Activated CD4-positive, alpha-beta T cell treated with anti-CD3 and anti-CD28 coated beads, Interleukin-2, amount 10 ng/mL, durations not matched to agents 7 days and 5 days (primary cell): ENCODE data around the gene TPP2. TPM values are rescaled to one million over a fixed set of nuclear protein-coding genes. Genes with fewer than 3 reads are reported as not detected.

Source experiments
- CTCF ChIA-PET: fragments of 350-600 bp; sonication (Branson Sonifier 250); formaldehyde crosslinking; loops from one replicate; lab custom pipeline; 2021; ENCODE audit warnings: antibody characterized with exemption; lab: Charles Lee
- POLR2A ChIA-PET: fragments of 350-600 bp; sonication (Branson Sonifier 250); formaldehyde crosslinking; loops from one replicate; lab custom pipeline; 2021; ENCODE audit warnings: antibody characterized with exemption; lab: Charles Lee
- DNase-seq: peaks from one replicate; pipeline ENCODE4 v3.0.0-alpha.2; 2020
- H3K27ac Mint-ChIP-seq: one replicate; pipeline ENCODE4 v1.8.0; 2021; ENCODE audit warnings: mild to moderate bottlenecking, moderate library complexity, mixed read lengths
- H3K27me3 Mint-ChIP-seq: one replicate; pipeline ENCODE4 v1.8.0; 2021; ENCODE audit warnings: mixed read lengths
- H3K36me3 Mint-ChIP-seq: one replicate; pipeline ENCODE4 v1.8.0; 2021; ENCODE audit warnings: low read depth, mixed read lengths
- H3K4me1 Mint-ChIP-seq: one replicate; pipeline ENCODE4 v1.8.0; 2021; ENCODE audit warnings: mixed read lengths
- H3K4me3 Mint-ChIP-seq: one replicate; pipeline ENCODE4 v1.8.0; 2021; ENCODE audit warnings: mild to moderate bottlenecking, moderate library complexity, mixed read lengths
- H3K9me3 Mint-ChIP-seq: one replicate; pipeline ENCODE4 v1.8.0; 2021; ENCODE audit warnings: mixed read lengths
- total RNA-seq, 2 experiments: library from RNA; stranded (reverse); gene quantifications; one replicate each; pipeline ENCODE4 v1.2.3, GENCODE V29; 2021

Gene TPP2
- total RNA-seq, 2 experiments from 2014 or later, result 95.9 to 115 TPM

DNA sequence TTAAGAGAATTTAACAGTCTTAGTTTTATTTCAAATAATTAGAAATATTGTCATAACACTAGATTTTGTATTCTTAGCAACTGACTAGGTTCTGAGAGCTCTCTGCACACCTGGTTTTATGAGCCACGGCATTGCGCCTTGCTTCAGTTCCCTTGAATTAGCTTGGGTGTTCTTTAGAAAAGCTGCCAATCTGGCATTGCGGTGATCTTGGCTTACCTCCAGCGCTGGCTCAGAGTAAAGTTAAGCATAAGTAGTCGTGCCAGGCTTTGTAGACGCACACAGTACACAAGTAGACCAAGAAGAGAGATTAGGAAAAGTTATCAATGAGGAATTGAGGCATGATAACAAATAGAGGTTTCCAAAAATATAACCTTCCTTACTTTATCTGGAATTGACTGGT, 45.7 kb downstream of the TPP2 start:
- ChIA-PET POLR2A (no interaction called here), CTCF (interaction anchor here (1.1 kb wide), 1 partner anchor 9 kb away, joined by 3 read pairs; no protein-coding TSS in a partner anchor)
- no peak for DNase-seq
- Mint-ChIP-seq H3K4me1 (no peaks in the 10 kb centered on the region), H3K4me3 (no peak overlapping the region), H3K27me3 (no peaks in the 10 kb centered on the region), H3K9me3 (no peaks in the 10 kb centered on the region), H3K27ac (no peak overlapping the region), H3K36me3 (peaks cover 58% of the 10 kb centered on the region)

- H3K27ac Mint-ChIP-seq, result no peak overlapping the region
- POLR2A ChIA-PET, result no interaction called here
- H3K27me3 Mint-ChIP-seq, result no peaks in the 10 kb centered on the region
- no peak overlapping the region for H3K4me3 Mint-ChIP-seq
- DNase-seq, result no peak
- peaks cover 56% of the 10 kb centered on the region for H3K36me3 Mint-ChIP-seq
- H3K4me1 Mint-ChIP-seq, result peaks cover 3% of the 10 kb centered on the region
- CTCF ChIA-PET, result no interaction called here
- H3K9me3 Mint-ChIP-seq, result no peaks in the 10 kb centered on the region
Measured at GRCh38 chr13:102643656-102644055, 46.9 kb downstream of the TPP2 start.

GRCh38 chr13:102645701-102646100, 48.9 kb downstream of the TPP2 start:
- peaks cover 3% of the 10 kb centered on the region for H3K4me1 Mint-ChIP-seq
- H3K36me3 Mint-ChIP-seq, result peaks cover 61% of the 10 kb centered on the region
- no peak overlapping the region for H3K27ac Mint-ChIP-seq
- CTCF ChIA-PET, result no interaction called here
- H3K9me3 Mint-ChIP-seq, result no peaks in the 10 kb centered on the region
- no peak for DNase-seq
- POLR2A ChIA-PET, result no interaction called here
- H3K4me3 Mint-ChIP-seq, result no peak overlapping the region
- H3K27me3 Mint-ChIP-seq, result no peaks in the 10 kb centered on the region

GRCh38 chr13:102648046-102648445, 51.3 kb downstream of the TPP2 start:
- Mint-ChIP-seq H3K9me3 (no peaks in the 10 kb centered on the region), H3K4me3 (no peak overlapping the region), H3K27me3 (no peaks in the 10 kb centered on the region), H3K27ac (no peak overlapping the region), H3K36me3 (peaks cover 49% of the 10 kb centered on the region), H3K4me1 (peaks cover 3% of the 10 kb centered on the region)
- POLR2A ChIA-PET, result no interaction called here
- CTCF ChIA-PET, result interaction anchor here (0.9 kb wide), 1 partner anchor 9 kb away, joined by 3 read pairs; no protein-coding TSS in a partner anchor
- no peak for DNase-seq

DNA sequence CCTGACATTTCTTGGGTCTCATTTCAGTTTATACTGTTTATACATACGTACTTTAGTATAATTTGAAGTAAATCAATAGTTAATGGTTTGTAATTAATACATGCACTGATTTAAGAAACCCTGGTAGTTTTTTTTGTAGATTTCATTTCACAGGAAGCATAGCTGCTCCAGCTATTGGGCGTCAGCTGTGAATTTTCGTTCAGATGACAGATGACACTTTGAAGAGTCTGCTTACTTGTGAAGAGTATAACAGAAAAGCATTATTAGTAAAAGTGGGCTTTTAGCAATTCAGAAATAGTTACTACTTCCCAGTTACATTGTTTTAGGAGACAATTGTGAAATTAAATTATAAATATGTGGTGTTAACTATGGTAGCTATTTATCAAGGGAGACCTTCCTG, 53.7 kb downstream of the TPP2 start:
- no peaks in the 10 kb centered on the region for H3K27me3 Mint-ChIP-seq
- ChIA-PET POLR2A (no interaction called here), CTCF (no interaction called here)
- no peaks in the 10 kb centered on the region for H3K9me3 Mint-ChIP-seq
- no peak overlapping the region for H3K4me3 Mint-ChIP-seq
- peaks cover 3% of the 10 kb centered on the region for H3K4me1 Mint-ChIP-seq
- DNase-seq, result no peak
- H3K36me3 Mint-ChIP-seq, result peaks cover 43% of the 10 kb centered on the region
- no peak overlapping the region for H3K27ac Mint-ChIP-seq

GRCh38 chr13:102651392-102651791, 54.6 kb downstream of the TPP2 start:
- CTCF ChIA-PET, result interaction anchor here (1.1 to 1.2 kb wide), 2 partner anchors 9 to 219 kb away, joined by 3 read pairs; no protein-coding TSS in a partner anchor
- no peak overlapping the region for H3K27ac Mint-ChIP-seq
- H3K9me3 Mint-ChIP-seq, result no peaks in the 10 kb centered on the region
- H3K4me3 Mint-ChIP-seq, result no peak overlapping the region
- POLR2A ChIA-PET, result no interaction called here
- H3K36me3 Mint-ChIP-seq, result peaks cover 40% of the 10 kb centered on the region
- H3K27me3 Mint-ChIP-seq, result no peaks in the 10 kb centered on the region
- H3K4me1 Mint-ChIP-seq, result peaks cover 3% of the 10 kb centered on the region
- DNase-seq, result no peak

DNA sequence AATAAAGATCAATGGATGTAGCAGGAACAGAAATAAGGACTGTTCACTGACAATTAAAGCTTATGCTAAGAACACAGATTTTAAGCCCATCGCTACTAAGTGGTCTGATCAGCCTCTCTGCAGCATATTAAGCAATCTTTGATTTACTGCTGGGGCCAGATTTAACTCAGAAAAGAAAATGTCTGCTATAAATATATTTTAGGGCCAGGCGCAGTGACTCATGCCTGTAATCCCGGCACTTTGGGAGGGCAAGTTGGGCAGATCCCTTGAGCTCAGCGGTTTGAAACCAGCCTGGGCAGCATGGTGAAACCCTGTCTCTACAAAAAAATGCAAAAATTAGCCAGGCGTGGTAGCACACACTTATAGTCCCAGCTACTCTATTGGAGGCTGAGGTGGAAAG, 55.1 kb downstream of the TPP2 start:
- no peaks in the 10 kb centered on the region for H3K27me3 Mint-ChIP-seq
- ChIA-PET CTCF (interaction anchor here (1.1 to 1.2 kb wide), 2 partner anchors 10 to 218 kb away, joined by 3 read pairs; no protein-coding TSS in a partner anchor), POLR2A (no interaction called here)
- H3K36me3 Mint-ChIP-seq, result peaks cover 36% of the 10 kb centered on the region
- no peak overlapping the region for H3K4me3 Mint-ChIP-seq
- peaks cover 3% of the 10 kb centered on the region for H3K4me1 Mint-ChIP-seq
- DNase-seq, result no peak
- H3K9me3 Mint-ChIP-seq, result no peaks in the 10 kb centered on the region
- H3K27ac Mint-ChIP-seq, result no peak overlapping the region

DNA sequence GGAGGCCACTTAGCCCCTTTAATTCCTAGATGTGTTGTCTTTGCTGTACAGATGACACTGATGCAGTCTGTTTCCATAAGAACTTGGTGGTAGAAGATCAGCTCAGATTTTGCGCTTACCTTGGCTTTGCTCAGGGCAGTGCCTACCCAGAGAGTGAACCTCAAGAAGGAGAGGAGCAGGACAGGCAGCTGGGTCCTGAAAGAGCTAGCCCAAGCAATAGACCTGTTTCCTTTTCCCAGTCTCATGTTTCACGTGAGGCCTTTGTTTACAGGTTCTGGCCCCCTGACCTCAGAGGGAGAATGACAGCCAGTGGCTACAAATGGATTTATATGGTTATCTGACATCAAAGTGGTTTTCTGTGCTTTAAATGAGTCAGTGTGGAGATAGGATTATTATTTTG, 58.0 kb downstream of the TPP2 start:
- no peaks in the 10 kb centered on the region for H3K4me1 Mint-ChIP-seq
- DNase-seq, result no peak
- no peaks in the 10 kb centered on the region for H3K9me3 Mint-ChIP-seq
- H3K27ac Mint-ChIP-seq, result no peak overlapping the region
- H3K36me3 Mint-ChIP-seq, result peaks cover 37% of the 10 kb centered on the region
- ChIA-PET CTCF (interaction anchor here (1.3 to 1.5 kb wide), 2 partner anchors 18 to 22 kb away, joined by 3 to 6 read pairs; no protein-coding TSS in a partner anchor), POLR2A (no interaction called here)
- H3K27me3 Mint-ChIP-seq, result no peaks in the 10 kb centered on the region
- H3K4me3 Mint-ChIP-seq, result no peak overlapping the region

GRCh38 chr13:102657630-102658029, 60.8 kb downstream of the TPP2 start:
- H3K36me3 Mint-ChIP-seq, result peaks cover 48% of the 10 kb centered on the region
- H3K27me3 Mint-ChIP-seq, result no peaks in the 10 kb centered on the region
- no peaks in the 10 kb centered on the region for H3K9me3 Mint-ChIP-seq
- CTCF ChIA-PET, result interaction anchor here (0.5 to 1.0 kb wide), 3 partner anchors 9 to 44 kb away, joined by 3 to 5 read pairs (median 3); no protein-coding TSS in a partner anchor
- H3K27ac Mint-ChIP-seq, result no peak overlapping the region
- H3K4me1 Mint-ChIP-seq, result no peaks in the 10 kb centered on the region
- no peak overlapping the region for H3K4me3 Mint-ChIP-seq
- POLR2A ChIA-PET, result no interaction called here
- DNase-seq, result no peak

- CTCF ChIA-PET, result interaction anchor here (0.8 to 1.1 kb wide), 2 partner anchors 18 to 114 kb away, joined by 3 to 4 read pairs; no protein-coding TSS in a partner anchor
- H3K36me3 Mint-ChIP-seq, result peaks cover 46% of the 10 kb centered on the region
- DNase-seq, result no peak
- H3K4me1 Mint-ChIP-seq, result no peaks in the 10 kb centered on the region
- no peaks in the 10 kb centered on the region for H3K9me3 Mint-ChIP-seq
- POLR2A ChIA-PET, result no interaction called here
- no peaks in the 10 kb centered on the region for H3K27me3 Mint-ChIP-seq
- H3K4me3 Mint-ChIP-seq, result no peak overlapping the region
- H3K27ac Mint-ChIP-seq, result no peak overlapping the region
Measured at GRCh38 chr13:102658660-102659059, 61.9 kb downstream of the TPP2 start.

DNA sequence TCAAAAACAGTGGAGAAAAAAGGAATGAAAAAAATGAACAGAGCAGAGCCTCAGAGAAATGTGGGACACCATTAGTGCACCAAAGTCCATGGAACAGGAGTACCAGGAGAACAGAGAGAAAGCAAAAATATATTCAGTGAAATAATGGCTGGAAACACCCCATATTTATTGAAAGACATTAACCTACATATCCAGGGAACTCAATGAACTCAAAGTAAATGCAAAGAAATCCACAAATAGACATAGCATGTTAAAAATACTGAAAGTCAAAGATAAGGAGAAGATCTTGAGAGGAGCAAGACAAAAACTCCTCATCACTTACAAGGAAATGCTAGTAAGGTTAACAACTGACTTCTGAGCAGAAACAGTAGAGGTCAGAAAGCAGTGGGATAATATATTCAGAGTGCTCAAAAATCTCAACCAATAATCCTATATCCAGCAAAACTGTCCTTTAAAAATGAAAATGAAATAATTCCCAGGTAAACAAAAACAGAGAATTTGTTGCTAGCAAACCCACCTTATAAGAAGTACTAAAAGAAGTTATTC, 62.5 kb downstream of the TPP2 start:
- no peak for DNase-seq
- Mint-ChIP-seq H3K27ac (no peak overlapping the region), H3K4me3 (no peak overlapping the region), H3K27me3 (no peaks in the 10 kb centered on the region), H3K4me1 (no peaks in the 10 kb centered on the region), H3K36me3 (peaks cover 52% of the 10 kb centered on the region), H3K9me3 (no peaks in the 10 kb centered on the region)
- POLR2A ChIA-PET, result no interaction called here
- CTCF ChIA-PET, result interaction anchor here (0.8 to 1.1 kb wide), 2 partner anchors 17 to 113 kb away, joined by 3 to 4 read pairs; no protein-coding TSS in a partner anchor

GRCh38 chr13:102667023-102667422, 70.2 kb downstream of the TPP2 start:
- ChIA-PET POLR2A (no interaction called here), CTCF (no interaction called here)
- Mint-ChIP-seq H3K9me3 (peaks cover 30% of the 10 kb centered on the region), H3K27ac (no peak overlapping the region), H3K4me3 (no peak overlapping the region), H3K36me3 (peaks cover 83% of the 10 kb centered on the region), H3K4me1 (no peaks in the 10 kb centered on the region), H3K27me3 (no peaks in the 10 kb centered on the region)
- no peak for DNase-seq

DNA sequence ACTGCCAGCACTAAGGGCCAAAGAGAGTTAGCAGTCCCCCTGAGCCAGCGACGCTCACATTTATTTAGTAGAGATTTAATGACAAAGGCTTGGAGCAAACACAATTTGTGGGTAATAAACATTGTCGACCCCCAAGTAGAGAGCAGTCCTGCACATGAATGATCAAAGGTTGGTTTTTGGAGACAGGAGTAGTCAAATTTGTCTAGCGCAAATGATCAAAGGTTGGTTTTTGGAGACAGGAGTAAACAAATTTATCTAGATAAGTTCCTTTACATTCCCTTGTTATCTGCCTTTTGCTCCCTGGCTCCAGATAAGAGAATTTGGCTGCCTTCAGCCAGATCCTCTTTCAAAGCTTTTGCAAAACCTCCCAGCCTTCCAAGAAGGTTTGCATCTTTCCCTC, 71.1 kb downstream of the TPP2 start:
- H3K27ac Mint-ChIP-seq, result no peak overlapping the region
- H3K36me3 Mint-ChIP-seq, result peaks cover 83% of the 10 kb centered on the region
- peaks cover 30% of the 10 kb centered on the region for H3K9me3 Mint-ChIP-seq
- no peak overlapping the region for H3K4me3 Mint-ChIP-seq
- POLR2A ChIA-PET, result no interaction called here
- no peaks in the 10 kb centered on the region for H3K27me3 Mint-ChIP-seq
- no peak for DNase-seq
- CTCF ChIA-PET, result no interaction called here
- H3K4me1 Mint-ChIP-seq, result no peaks in the 10 kb centered on the region

- Mint-ChIP-seq H3K27ac (no peak overlapping the region), H3K27me3 (no peaks in the 10 kb centered on the region), H3K4me1 (no peaks in the 10 kb centered on the region), H3K36me3 (peaks cover 84% of the 10 kb centered on the region), H3K4me3 (no peak overlapping the region), H3K9me3 (peaks cover 30% of the 10 kb centered on the region)
- ChIA-PET CTCF (no interaction called here), POLR2A (no interaction called here)
- DNase-seq, result no peak
Measured at GRCh38 chr13:102670130-102670529, 73.3 kb downstream of the TPP2 start.
